Iris pigment epithelial cell (primary cell): Measurements from ENCODE around the gene CACNG3.
A peak's percentile ranks its signal among the peaks of the same experiment; 100 is the strongest.
"Not testable (repeated sequence)": the region's sequence is repeated elsewhere in the genome, so short reads cannot be mapped to it uniquely, and the experiment has no call there.

Experiments
- DNase-seq: peaks from one replicate; pipeline ENCODE4 v3.0.0-alpha.2; 2011; ENCODE audit warnings: low read depth

The CACNG3 gene

GRCh38 chr16:24255456-24256371 lies at the start of gene CACNG3:
Gene CACNG3, plus strand, starts transcription at chr16:24256335. Its CDS starts 420 bp downstream, at chr16:24256755.
- DNase-seq, result peak; percentile 26

- DNase-seq, result no peak
These were observed 49.2 kb upstream of the CACNG3 start for GRCh38 chr16:24206926-24207325.

DNA sequence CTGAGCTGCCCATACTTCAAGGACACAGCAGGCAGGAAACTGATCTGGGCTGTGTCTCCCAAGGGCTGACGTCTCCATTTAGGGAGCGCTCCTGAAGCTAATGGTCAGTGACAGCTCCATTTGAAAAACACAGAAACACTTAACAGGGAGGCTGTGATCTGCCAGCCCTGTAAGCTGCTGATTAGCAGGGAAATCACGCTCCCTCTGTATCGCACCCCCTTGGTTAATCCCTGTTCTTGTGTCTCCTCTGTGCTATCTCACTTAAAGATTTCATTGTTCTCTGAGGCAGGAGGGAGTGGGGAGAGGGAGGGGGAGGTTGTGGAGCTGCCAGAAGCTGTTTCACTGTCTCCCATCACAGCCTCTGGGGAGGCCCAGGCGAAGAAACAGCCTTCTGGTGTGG lies 47.4 kb upstream of the CACNG3 start:
- no peak for DNase-seq

GRCh38 chr16:24214992-24215391 lies 41.1 kb upstream of the CACNG3 start:
- no peak for DNase-seq

DNA sequence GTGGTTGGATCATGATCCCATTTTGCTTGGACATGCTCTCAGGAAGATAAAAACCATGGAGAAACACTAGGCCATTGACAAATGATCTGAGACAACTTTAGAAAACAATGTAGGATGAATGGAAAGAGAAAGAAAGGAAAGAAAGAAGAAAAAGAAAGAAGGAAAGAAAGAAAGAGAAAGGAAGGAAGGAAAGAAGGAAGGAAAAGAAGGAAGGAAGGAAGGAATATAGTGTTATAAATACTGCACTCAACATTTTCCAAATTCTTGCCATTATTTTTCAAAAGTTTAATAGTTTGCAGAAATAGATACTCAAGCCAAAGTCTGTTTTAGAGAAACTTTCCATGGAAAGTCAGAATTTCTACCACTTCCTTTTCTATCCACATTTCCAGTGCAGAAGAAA lies 39.2 kb upstream of the CACNG3 start:
- DNase-seq, result no peak

DNA sequence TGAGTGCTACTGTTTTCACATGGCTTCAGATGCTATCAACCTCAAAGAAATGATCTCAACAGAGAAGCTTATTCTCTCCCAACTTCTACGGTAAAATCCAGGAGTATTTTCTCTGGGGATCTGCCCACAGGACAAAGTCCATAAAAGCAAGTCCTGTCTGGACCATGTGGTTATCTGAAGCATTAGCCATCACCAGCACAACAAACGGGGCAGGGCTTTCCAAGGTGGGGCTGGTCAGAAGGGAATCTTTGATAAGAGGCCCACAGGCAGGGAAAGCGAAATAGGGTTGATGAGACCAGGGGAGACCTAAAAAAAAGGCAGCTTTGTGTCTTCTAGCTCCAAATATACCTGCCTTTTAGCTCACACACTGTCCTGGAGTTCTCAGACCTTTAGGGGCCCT lies 38.7 kb upstream of the CACNG3 start:
- DNase-seq, result no peak

DNA sequence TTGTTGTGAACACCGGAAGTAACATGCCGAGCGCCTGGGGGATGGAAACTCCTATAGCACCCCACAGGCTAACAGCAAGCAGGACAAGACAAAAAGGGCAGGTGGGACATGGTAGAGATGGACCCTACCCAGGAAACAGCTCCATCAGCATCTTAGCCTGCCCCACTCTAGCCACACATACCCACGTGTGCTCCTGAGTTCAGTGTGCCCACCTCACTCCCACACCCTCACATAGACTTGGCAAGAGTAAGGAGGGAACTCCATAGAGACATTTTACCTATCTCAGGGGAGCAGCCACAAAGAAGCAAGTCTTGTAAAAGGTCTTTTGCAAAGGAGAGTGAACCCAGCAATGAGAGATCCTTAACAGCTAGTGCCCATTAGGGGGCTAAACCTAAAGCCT lies 37.8 kb upstream of the CACNG3 start:
- no peak for DNase-seq

DNA sequence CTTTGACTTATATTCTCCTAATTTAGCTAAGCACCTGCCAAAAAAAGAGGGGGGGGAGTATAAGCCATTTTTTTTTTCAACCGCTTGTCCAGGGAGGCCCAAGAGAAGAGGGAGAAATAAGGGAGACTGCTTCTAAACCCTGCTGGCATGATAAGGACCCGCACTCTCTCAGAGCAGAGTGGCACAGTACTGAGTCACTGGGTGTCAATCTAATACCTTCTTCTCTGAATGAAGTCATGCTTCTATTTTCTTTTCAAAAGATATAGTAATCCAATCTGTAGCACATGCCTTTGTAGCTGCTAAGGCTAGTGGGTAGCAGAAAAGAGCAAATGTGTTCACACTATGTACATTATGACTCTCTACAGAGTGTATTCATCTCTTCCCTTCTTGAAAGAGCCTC lies 34.9 kb upstream of the CACNG3 start:
- DNase-seq, result no peak

GRCh38 chr16:24228514-24228913 lies 27.6 kb upstream of the CACNG3 start:
- no peak for DNase-seq

DNA sequence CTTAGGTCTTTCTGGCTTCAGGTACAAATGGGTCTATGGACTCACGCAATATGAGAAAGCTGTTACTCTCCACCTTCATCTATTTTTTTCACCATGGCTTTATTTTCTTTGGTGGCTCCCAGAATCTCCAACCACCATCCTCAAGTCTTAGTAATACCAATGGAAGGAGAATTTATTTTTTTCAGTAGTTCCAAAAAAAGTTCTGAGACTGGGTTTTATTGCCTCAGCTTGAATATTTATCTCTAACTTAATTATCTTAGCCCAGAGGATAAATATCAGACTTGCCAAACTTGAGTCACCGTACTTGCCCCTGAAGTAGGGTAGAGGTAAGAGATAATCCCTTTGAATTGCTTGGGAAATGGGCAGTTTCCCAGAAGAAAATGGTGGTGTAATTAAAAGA lies 23.2 kb upstream of the CACNG3 start:
- no peak for DNase-seq

- DNase-seq, result no peak
These were observed 21.4 kb upstream of the CACNG3 start for GRCh38 chr16:24234737-24235136.

GRCh38 chr16:24235806-24236205 lies 20.3 kb upstream of the CACNG3 start:
- DNase-seq, result no peak

DNA sequence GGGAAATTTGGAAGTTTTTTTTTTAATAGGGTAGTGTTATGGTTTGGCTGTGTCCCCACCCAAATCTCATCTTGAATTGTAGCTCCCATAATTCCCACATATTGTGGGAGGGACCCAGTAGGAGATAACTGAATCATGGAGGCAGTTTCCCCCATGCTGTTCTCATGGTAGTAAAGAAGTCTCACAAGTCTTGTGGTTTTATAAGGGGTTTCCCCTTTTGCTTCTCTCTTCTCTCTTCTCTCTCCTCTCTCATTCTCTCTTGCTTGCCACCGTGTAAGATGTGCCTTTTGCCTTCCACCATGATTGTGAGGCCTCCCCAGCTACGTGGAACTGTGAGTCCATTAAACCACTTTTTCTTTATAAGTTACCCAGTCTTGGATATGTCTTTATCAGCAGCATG lies 17.3 kb upstream of the CACNG3 start:
- DNase-seq, result not testable (repeated sequence)

GRCh38 chr16:24246911-24247607 lies 9.1 kb upstream of the CACNG3 start:
- no peak for DNase-seq

GRCh38 chr16:24253192-24253591 lies 2.9 kb upstream of the CACNG3 start:
- DNase-seq, result peak; percentile 25

GRCh38 chr16:24257958-24258357 lies 1.8 kb downstream of the CACNG3 start:
- DNase-seq, result no peak

DNA sequence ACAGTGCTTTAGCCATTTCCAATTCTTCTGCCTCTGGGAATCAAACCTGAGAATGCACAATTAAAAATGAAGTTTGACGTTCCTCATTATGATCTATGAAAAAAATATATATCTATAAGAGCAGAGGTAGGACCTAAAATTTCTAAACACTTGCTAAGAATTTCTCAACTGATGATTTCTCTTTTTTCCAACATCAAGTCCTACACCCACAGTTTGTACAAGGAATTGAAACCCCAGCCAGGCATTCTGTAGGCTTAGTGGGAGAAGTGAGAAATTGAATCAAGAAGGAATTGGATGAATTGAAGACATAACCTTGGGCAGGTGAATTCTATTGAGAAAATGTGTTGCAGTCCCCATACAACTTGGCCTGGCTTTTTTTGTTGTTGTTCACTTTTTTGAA lies 2.7 kb downstream of the CACNG3 start:
- DNase-seq, result no peak

GRCh38 chr16:24262816-24263215 lies 6.7 kb downstream of the CACNG3 start:
- DNase-seq, result no peak

DNA sequence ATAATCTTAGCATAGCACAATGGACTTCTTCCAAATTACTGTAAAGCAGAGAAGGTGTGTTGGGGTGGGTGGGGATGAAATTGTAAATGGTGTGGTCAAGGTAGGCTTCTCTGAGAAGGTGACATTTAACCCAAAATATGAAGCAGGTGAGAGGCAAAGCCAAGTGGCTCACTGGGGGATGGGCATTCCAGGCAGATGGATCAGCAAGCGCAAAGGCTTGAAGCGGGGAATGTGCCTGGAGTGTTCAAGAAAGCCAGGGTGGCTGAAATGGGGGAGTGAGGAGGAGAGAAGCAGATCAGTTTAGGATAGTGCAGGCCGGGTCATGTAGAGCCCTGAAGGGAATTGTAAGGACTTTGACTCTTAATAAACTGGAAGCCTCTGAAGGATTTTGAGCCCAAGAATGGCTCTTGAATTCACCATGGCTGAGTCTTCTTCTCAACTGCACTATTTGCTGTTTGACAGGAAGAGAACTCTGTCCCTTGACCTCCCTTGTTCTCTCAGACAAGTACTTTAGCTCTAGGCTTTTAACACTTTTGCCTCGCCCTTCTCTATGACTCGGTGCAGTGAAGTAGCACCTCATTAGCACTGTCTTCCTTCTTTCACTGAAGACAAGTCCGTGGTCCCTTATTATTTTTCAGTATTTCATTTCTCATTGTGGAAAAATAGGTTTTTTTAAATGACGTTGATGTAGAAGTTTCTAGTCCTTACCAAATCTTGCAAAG lies 14.7 kb downstream of the CACNG3 start:
- DNase-seq, result no peak

DNA sequence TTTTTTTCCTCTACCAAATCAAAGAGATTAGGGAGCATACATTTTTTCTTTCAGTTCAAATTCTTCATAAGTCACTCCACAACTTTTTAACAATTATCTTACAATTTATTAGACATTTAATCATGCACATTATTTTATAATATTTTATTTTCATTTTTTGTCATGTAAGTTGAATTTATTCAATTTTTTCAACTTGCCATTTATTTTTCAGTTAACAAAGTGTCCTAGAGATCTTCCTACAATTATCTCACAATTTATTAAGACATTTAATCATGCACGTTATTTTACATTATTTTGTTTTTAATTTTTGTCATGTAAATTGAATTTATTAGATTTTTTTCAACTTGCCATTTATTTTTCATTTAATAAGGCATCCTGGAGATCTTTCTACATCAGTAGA lies 16.2 kb downstream of the CACNG3 start:
- no peak for DNase-seq

GRCh38 chr16:24273508-24274182 lies 17.5 kb downstream of the CACNG3 start:
- peak; percentile 37 for DNase-seq

DNA sequence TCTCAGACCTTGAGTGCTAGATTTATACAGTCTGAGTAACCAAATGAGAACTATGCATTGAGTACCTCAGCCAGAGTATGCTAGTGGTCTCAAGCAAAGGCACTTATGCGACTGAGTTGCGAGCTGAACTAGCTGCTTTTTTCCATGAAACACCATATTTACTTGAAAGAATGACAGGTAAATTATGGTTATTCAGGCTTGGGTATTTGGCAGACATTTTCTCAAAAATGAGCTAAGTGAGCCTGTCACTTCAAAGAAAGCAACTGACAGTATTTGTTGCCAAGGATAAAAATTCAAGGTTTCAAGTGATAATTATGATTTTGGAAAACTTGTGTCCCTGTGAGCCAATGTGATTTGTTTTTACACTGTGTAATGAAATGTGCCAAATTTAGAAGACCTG lies 19.3 kb downstream of the CACNG3 start:
- no peak for DNase-seq
